GM18951 (cell line): ENCODE data around the gene AIG1.

Experiments
- POLR2A ChIP-seq: IDR thresholded peaks from 4 replicates; pipeline ENCODE4 v1.6.1; 2011; ENCODE audit warnings: mild to moderate bottlenecking; ENCODE audit not compliant: insufficient read length, insufficient read depth; ENCODE audit errors: extremely low read depth
- in situ Hi-C: fragments of 300-500 bp; cut with MboI; formaldehyde crosslinking; loops from one replicate; pipeline ENCODE4 v1.12.0; 2022; ENCODE audit warnings: low sequenced_read_pairs, mixed read lengths, inconsistent platforms; ENCODE audit not compliant: unreplicated experiment

AIG1 gene

GRCh38 chr6:143313163-143313562, 252.5 kb downstream of the AIG1 start:
- no peak for TF ChIP-seq POLR2A
- in situ Hi-C loops, result no loop called here

GRCh38 chr6:143321491-143322086, 260.9 kb downstream of the AIG1 start:
- no peak for TF ChIP-seq POLR2A
- in situ Hi-C loops, result no loop called here

- in situ Hi-C loops, result no loop called here
- no peak for TF ChIP-seq POLR2A
Observed at GRCh38 chr6:143322386-143322785, 261.7 kb downstream of the AIG1 start.

- no peak for TF ChIP-seq POLR2A
- in situ Hi-C loops, result no loop called here
Observed at GRCh38 chr6:143323729-143324470, 263.2 kb downstream of the AIG1 start.

GRCh38 chr6:143325379-143326140, 264.9 kb downstream of the AIG1 start:
- in situ Hi-C loops, result no loop called here
- TF ChIP-seq POLR2A, result no peak

- in situ Hi-C loops, result no loop called here
- no peak for TF ChIP-seq POLR2A
Observed at GRCh38 chr6:143328876-143329275, 268.2 kb downstream of the AIG1 start.

GRCh38 chr6:143329323-143329722, 268.6 kb downstream of the AIG1 start:
- TF ChIP-seq POLR2A, result no peak
- in situ Hi-C loops, result no loop called here

GRCh38 chr6:143331362-143331761, 270.7 kb downstream of the AIG1 start:
- in situ Hi-C loops, result no loop called here

GRCh38 chr6:143332153-143332845, 271.6 kb downstream of the AIG1 start:
- TF ChIP-seq POLR2A, result no peak
- in situ Hi-C loops, result no loop called here

More at GRCh38 chr6:143331362-143331761, 270.7 kb downstream of the AIG1 start:
- TF ChIP-seq POLR2A, result no peak

- in situ Hi-C loops, result no loop called here
- TF ChIP-seq POLR2A, result no peak
Observed at GRCh38 chr6:143333081-143333480, 272.4 kb downstream of the AIG1 start.

GRCh38 chr6:143333749-143334520, 273.2 kb downstream of the AIG1 start:
- no peak for TF ChIP-seq POLR2A
- in situ Hi-C loops, result no loop called here

GRCh38 chr6:143335865-143336264, 275.2 kb downstream of the AIG1 start:
- in situ Hi-C loops, result no loop called here
- TF ChIP-seq POLR2A, result no peak

- in situ Hi-C loops, result no loop called here
- no peak for TF ChIP-seq POLR2A
Observed at GRCh38 chr6:143336446-143337152, 275.9 kb downstream of the AIG1 start.
